CD4-positive, alpha-beta T cell treated with Interleukin-10 for 1 hour (primary cell): ENCODE results near the gene GPRC6A.

Experiments
- DNase-seq: peaks from one replicate; pipeline ENCODE4 v3.0.0-alpha.2; 2020

Gene GPRC6A

GRCh38 chr6:116773886-116774285 lies 55.0 kb downstream of the GPRC6A start:
- DNase-seq, result no peak

- DNase-seq, result no peak
Measured at GRCh38 chr6:116772450-116772849, 56.4 kb downstream of the GPRC6A start.

GRCh38 chr6:116767715-116768114 lies 61.2 kb downstream of the GPRC6A start:
- no peak for DNase-seq

GRCh38 chr6:116766506-116767176 lies 62.2 kb downstream of the GPRC6A start:
- no peak for DNase-seq

GRCh38 chr6:116764961-116765841 lies 63.7 kb downstream of the GPRC6A start, which contains the start of gene FAM162B:
TSS of gene FAM162B (minus strand) at chr6:116765719. CDS start at chr6:116765576, 143 bp downstream.
- no peak for DNase-seq

- no peak for DNase-seq
Measured at GRCh38 chr6:116764629-116764960, 64.3 kb downstream of the GPRC6A start.

GRCh38 chr6:116763906-116764628 lies 64.8 kb downstream of the GPRC6A start:
- no peak for DNase-seq

- DNase-seq, result no peak
Measured at GRCh38 chr6:116763048-116763447, 65.8 kb downstream of the GPRC6A start.

GRCh38 chr6:116762235-116762634 lies 66.6 kb downstream of the GPRC6A start:
- DNase-seq, result no peak

- DNase-seq, result no peak
Measured at GRCh38 chr6:116761779-116762178, 67.1 kb downstream of the GPRC6A start.

GRCh38 chr6:116745176-116745575 lies 83.7 kb downstream of the GPRC6A start:
- DNase-seq, result no peak
